CD4-positive, alpha-beta T cell (primary cell): ENCODE results near the gene SDK1. TPM values are rescaled to one million over a fixed set of nuclear protein-coding genes. Genes with fewer than 3 reads are reported as not detected.

Experiments
- ATAC-seq: fragments of 200-7000 bp; cut with Tn5 transposase; one replicate; pipeline ENCODE4 v1.10.0; 2022; ENCODE audit warnings: mild to moderate bottlenecking; ENCODE audit not compliant: poor library complexity
- CTCF ChIA-PET: fragments of 350-600 bp; sonication (Branson Sonifier 250); formaldehyde crosslinking; loops from one replicate; lab custom pipeline; 2021; ENCODE audit warnings: antibody characterized with exemption, inconsistent platforms; lab: Charles Lee
- POLR2A ChIA-PET: fragments of 350-600 bp; sonication (Branson Sonifier 250); formaldehyde crosslinking; loops from one replicate; lab custom pipeline; 2021; ENCODE audit warnings: antibody characterized with exemption, inconsistent platforms; lab: Charles Lee
- DNase-seq, 14 experiments: peaks; one replicate each; pipeline ENCODE4 v3.0.0-alpha.2; 2013 to 2020; ENCODE audit warnings: mixed read lengths in 2 of 14
- H3K27ac ChIP-seq, 2 donors: one replicate each; pipeline versions ENCODE4 v1.5.1 to v1.7.0; 2013; ENCODE audit warnings: low read length in 2 of 2, low read depth in 1 of 2, mild to moderate bottlenecking in 1 of 2
- H3K27me3 ChIP-seq, 2 experiments: 1 replicate in 1 of 2; 2 replicates in 1 of 2; pipeline versions ENCODE4 v1.6.1 to v1.7.0; 2013; ENCODE audit warnings: low read length in 2 of 2, control low read depth in 1 of 2, mild to moderate bottlenecking in 1 of 2, moderate library complexity in 1 of 2; ENCODE audit not compliant: insufficient read depth in 2 of 2, control insufficient read depth in 1 of 2
- H3K36me3 ChIP-seq: one replicate; pipeline ENCODE4 v1.6.1; 2013; ENCODE audit warnings: low read length, control low read depth; ENCODE audit not compliant: insufficient read depth
- H3K4me1 ChIP-seq: one replicate; pipeline ENCODE4 v1.6.1; 2013; ENCODE audit warnings: low read length, control low read depth; ENCODE audit not compliant: insufficient read depth
- H3K4me3 ChIP-seq: one replicate; pipeline ENCODE4 v1.5.1; 2013; ENCODE audit warnings: mild to moderate bottlenecking, low read length, moderate library complexity
- H3K9me3 ChIP-seq, 2 experiments: 1 replicate in 1 of 2; 2 replicates in 1 of 2; pipeline versions ENCODE4 v1.6.1 to v1.7.0; 2013; ENCODE audit warnings: low read length in 2 of 2, mild to moderate bottlenecking in 2 of 2, control low read depth in 1 of 2, moderate library complexity in 1 of 2; ENCODE audit not compliant: control insufficient read depth in 1 of 2, insufficient read depth in 1 of 2
- H3K27ac Mint-ChIP-seq: one replicate; pipeline ENCODE4 v1.8.0; 2020; ENCODE audit warnings: mixed read lengths
- H3K27me3 Mint-ChIP-seq: one replicate; pipeline ENCODE4 v1.8.0; 2021; ENCODE audit warnings: mixed read lengths
- H3K36me3 Mint-ChIP-seq: one replicate; pipeline ENCODE4 v1.8.0; 2021; ENCODE audit warnings: low read depth, mixed read lengths
- H3K4me1 Mint-ChIP-seq: one replicate; pipeline ENCODE4 v1.8.0; 2021; ENCODE audit warnings: low read depth, mixed read lengths
- H3K4me3 Mint-ChIP-seq: one replicate; pipeline ENCODE4 v1.8.0; 2020; ENCODE audit warnings: mild to moderate bottlenecking, mixed read lengths
- H3K9me3 Mint-ChIP-seq: one replicate; pipeline ENCODE4 v1.8.0; 2020; ENCODE audit warnings: mixed read lengths
- intact Hi-C, 2 experiments: fragments of 100-400 bp; cut with DNase I in 1 of 2; cut with micrococcal nuclease in 1 of 2; formaldehyde crosslinking; loops; one replicate each; pipeline versions ENCODE4 v1.15.1 to v1.9.0; 2023 to 2025; cut with DNase I, micrococcal nuclease
- total RNA-seq, 174 experiments: library from RNA in 2 of 174; stranded (reverse) in 2 of 174; gene quantifications; one replicate each; pipeline ENCODE4 v1.2.3 and lab custom pipeline; 2021 to 2026
- TF ChIP-seq, protein P1 (sequence below): fragments of 200-600 bp; IDR thresholded peaks from one replicate; pipeline ENCODE4 v1.8.0; 2022; ENCODE audit warnings: antibody characterized with exemption, mild to moderate bottlenecking

SDK1 gene
- total RNA-seq, 2 experiments from 2014 or later: 1.1 to 1.3 TPM

GRCh38 chr7:4270268-4270667 is 969.2 kb downstream of the SDK1 start:
- H3K4me3 ChIP-seq: no peak overlapping the region
- H3K36me3 ChIP-seq: no peaks in the 10 kb centered on the region
- H3K4me1 ChIP-seq: no peaks in the 10 kb centered on the region
- intact Hi-C loops: no loop called here
- Mint-ChIP-seq H3K27me3 (peaks cover 4% of the 10 kb centered on the region), H3K9me3 (peaks cover 5% of the 10 kb centered on the region), H3K27ac (no peak overlapping the region), H3K36me3 (no peaks in the 10 kb centered on the region), H3K4me1 (no peaks in the 10 kb centered on the region), H3K4me3 (no peak overlapping the region)
- no peaks in the 10 kb centered on the region for H3K27me3 ChIP-seq
- H3K9me3 ChIP-seq: peaks cover 0 to 55% of the 10 kb centered on the region in 2 experiments
- TF ChIP-seq, protein P1, sequence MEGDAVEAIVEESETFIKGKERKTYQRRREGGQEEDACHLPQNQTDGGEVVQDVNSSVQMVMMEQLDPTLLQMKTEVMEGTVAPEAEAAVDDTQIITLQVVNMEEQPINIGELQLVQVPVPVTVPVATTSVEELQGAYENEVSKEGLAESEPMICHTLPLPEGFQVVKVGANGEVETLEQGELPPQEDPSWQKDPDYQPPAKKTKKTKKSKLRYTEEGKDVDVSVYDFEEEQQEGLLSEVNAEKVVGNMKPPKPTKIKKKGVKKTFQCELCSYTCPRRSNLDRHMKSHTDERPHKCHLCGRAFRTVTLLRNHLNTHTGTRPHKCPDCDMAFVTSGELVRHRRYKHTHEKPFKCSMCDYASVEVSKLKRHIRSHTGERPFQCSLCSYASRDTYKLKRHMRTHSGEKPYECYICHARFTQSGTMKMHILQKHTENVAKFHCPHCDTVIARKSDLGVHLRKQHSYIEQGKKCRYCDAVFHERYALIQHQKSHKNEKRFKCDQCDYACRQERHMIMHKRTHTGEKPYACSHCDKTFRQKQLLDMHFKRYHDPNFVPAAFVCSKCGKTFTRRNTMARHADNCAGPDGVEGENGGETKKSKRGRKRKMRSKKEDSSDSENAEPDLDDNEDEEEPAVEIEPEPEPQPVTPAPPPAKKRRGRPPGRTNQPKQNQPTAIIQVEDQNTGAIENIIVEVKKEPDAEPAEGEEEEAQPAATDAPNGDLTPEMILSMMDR: no peak
- ChIA-PET CTCF (no interaction called here), POLR2A (no interaction called here)
- H3K27ac ChIP-seq: no peak overlapping the region
- ATAC-seq (no peak), DNase-seq (no peak)

GRCh38 chr7:4270941-4271715 is 970.1 kb downstream of the SDK1 start:
- ATAC-seq: no peak

GRCh38 chr7:4271716-4272015 is 970.6 kb downstream of the SDK1 start:
- Mint-ChIP-seq H3K36me3 (no peaks in the 10 kb centered on the region), H3K4me1 (no peaks in the 10 kb centered on the region), H3K9me3 (peaks cover 5% of the 10 kb centered on the region), H3K4me3 (no peak overlapping the region), H3K27me3 (peaks cover 4% of the 10 kb centered on the region), H3K27ac (no peak overlapping the region)
- POLR2A ChIA-PET: no interaction called here
- TF ChIP-seq, protein P1: no peak
- no peaks in the 10 kb centered on the region for H3K36me3 ChIP-seq
- no peaks in the 10 kb centered on the region for H3K4me1 ChIP-seq
- DNase-seq: no peak
- CTCF ChIA-PET: no interaction called here
- H3K9me3 ChIP-seq: peaks cover 0 to 66% of the 10 kb centered on the region in 2 experiments
- ATAC-seq: no peak
- intact Hi-C loops: no loop called here
- H3K27me3 ChIP-seq: no peaks in the 10 kb centered on the region
- H3K4me3 ChIP-seq: no peak overlapping the region
- no peak overlapping the region for H3K27ac ChIP-seq

More at GRCh38 chr7:4270941-4271715, 970.1 kb downstream of the SDK1 start:
- Histone ChIP-seq H3K4me3 (no peak overlapping the region), H3K27ac (no peak overlapping the region), H3K36me3 (no peaks in the 10 kb centered on the region), H3K4me1 (no peaks in the 10 kb centered on the region), H3K9me3 (peaks cover 0 to 64% of the 10 kb centered on the region in 2 experiments), H3K27me3 (no peaks in the 10 kb centered on the region)
- Mint-ChIP-seq H3K36me3 (no peaks in the 10 kb centered on the region), H3K4me3 (no peak overlapping the region), H3K27me3 (peaks cover 4% of the 10 kb centered on the region), H3K4me1 (no peaks in the 10 kb centered on the region), H3K9me3 (peaks cover 5% of the 10 kb centered on the region), H3K27ac (no peak overlapping the region)
- TF ChIP-seq, protein P1: no peak
- no peak for DNase-seq
- ChIA-PET CTCF (no interaction called here), POLR2A (no interaction called here)
- intact Hi-C loops: no loop called here
